ENCODE measurements around the gene COG7.
"Not testable (repeated sequence)": the region's sequence is repeated elsewhere in the genome, so short reads cannot be mapped to it uniquely, and the experiment has no call there.

COG7 gene

GRCh38 chr16:23382279-23382678, 70.7 kb downstream of the COG7 start:
- Histone ChIP-seq H3K36me3 (ENCODE audit: control insufficient read depth, insufficient read depth, low read length, severe bottlenecking) (no peaks in the 10 kb centered on the region), H3K27me3 (replicated peaks; ENCODE audit: control insufficient read depth, insufficient read depth, low read length) (peaks cover 20% of the 10 kb centered on the region), H3K9me3 (ENCODE audit: control insufficient read depth, low read length) (no peaks in the 10 kb centered on the region), H3K4me1 (ENCODE audit: control insufficient read depth, insufficient read depth, low read length) (no peaks in the 10 kb centered on the region), H3K9ac (ENCODE audit: low read length) (no peak overlapping the region), H3K4me3 (ENCODE audit: low read length) (no peak overlapping the region)
- no peak for DNase-seq (ENCODE audit: low read depth)

GRCh38 chr16:23381702-23382101, 71.3 kb downstream of the COG7 start:
- H3K27me3 ChIP-seq (replicated peaks; ENCODE audit: control insufficient read depth, insufficient read depth, low read length): peaks cover 23% of the 10 kb centered on the region
- not testable (repeated sequence) for H3K4me1 ChIP-seq (ENCODE audit: control insufficient read depth, insufficient read depth, low read length); H3K4me3 ChIP-seq (ENCODE audit: low read length); H3K36me3 ChIP-seq (ENCODE audit: control insufficient read depth, insufficient read depth, low read length, severe bottlenecking); DNase-seq (ENCODE audit: low read depth); H3K9me3 ChIP-seq (ENCODE audit: control insufficient read depth, low read length); H3K9ac ChIP-seq (ENCODE audit: low read length)

- Histone ChIP-seq H3K4me3 (ENCODE audit: low read length) (no peak overlapping the region), H3K36me3 (ENCODE audit: control insufficient read depth, insufficient read depth, low read length, severe bottlenecking) (no peaks in the 10 kb centered on the region), H3K27me3 (replicated peaks; ENCODE audit: control insufficient read depth, insufficient read depth, low read length) (peaks cover 32% of the 10 kb centered on the region), H3K4me1 (ENCODE audit: control insufficient read depth, insufficient read depth, low read length) (no peaks in the 10 kb centered on the region), H3K9me3 (ENCODE audit: control insufficient read depth, low read length) (no peaks in the 10 kb centered on the region), H3K9ac (ENCODE audit: low read length) (no peak overlapping the region)
- no peak for DNase-seq (ENCODE audit: low read depth)
Observed at GRCh38 chr16:23380501-23380951, 72.5 kb downstream of the COG7 start.

GRCh38 chr16:23379707-23380106, 73.3 kb downstream of the COG7 start:
- no peaks in the 10 kb centered on the region for H3K36me3 ChIP-seq (ENCODE audit: control insufficient read depth, insufficient read depth, low read length, severe bottlenecking)
- H3K4me1 ChIP-seq (ENCODE audit: control insufficient read depth, insufficient read depth, low read length): no peaks in the 10 kb centered on the region
- no peaks in the 10 kb centered on the region for H3K9me3 ChIP-seq (ENCODE audit: control insufficient read depth, low read length)
- no peak for DNase-seq (ENCODE audit: low read depth)
- H3K4me3 ChIP-seq (ENCODE audit: low read length): no peak overlapping the region
- no peak overlapping the region for H3K9ac ChIP-seq (ENCODE audit: low read length)
- peaks cover 40% of the 10 kb centered on the region for H3K27me3 ChIP-seq (replicated peaks; ENCODE audit: control insufficient read depth, insufficient read depth, low read length)

GRCh38 chr16:23378921-23379320, 74.1 kb downstream of the COG7 start:
- no peaks in the 10 kb centered on the region for H3K36me3 ChIP-seq (ENCODE audit: control insufficient read depth, insufficient read depth, low read length, severe bottlenecking)
- no peak for DNase-seq (ENCODE audit: low read depth)
- no peak overlapping the region for H3K4me3 ChIP-seq (ENCODE audit: low read length)
- no peak overlapping the region for H3K9ac ChIP-seq (ENCODE audit: low read length)
- no peaks in the 10 kb centered on the region for H3K9me3 ChIP-seq (ENCODE audit: control insufficient read depth, low read length)
- peaks cover 43% of the 10 kb centered on the region for H3K27me3 ChIP-seq (replicated peaks; ENCODE audit: control insufficient read depth, insufficient read depth, low read length)
- no peaks in the 10 kb centered on the region for H3K4me1 ChIP-seq (ENCODE audit: control insufficient read depth, insufficient read depth, low read length)

- Histone ChIP-seq H3K9me3 (ENCODE audit: control insufficient read depth, low read length) (no peaks in the 10 kb centered on the region), H3K36me3 (ENCODE audit: control insufficient read depth, insufficient read depth, low read length, severe bottlenecking) (no peaks in the 10 kb centered on the region), H3K4me3 (ENCODE audit: low read length) (no peak overlapping the region), H3K9ac (ENCODE audit: low read length) (no peak overlapping the region), H3K27me3 (replicated peaks; ENCODE audit: control insufficient read depth, insufficient read depth, low read length) (peaks cover 43% of the 10 kb centered on the region), H3K4me1 (ENCODE audit: control insufficient read depth, insufficient read depth, low read length) (no peaks in the 10 kb centered on the region)
- DNase-seq (ENCODE audit: low read depth): no peak
Observed at GRCh38 chr16:23378256-23378655, 74.7 kb downstream of the COG7 start.

- no peak for DNase-seq (ENCODE audit: low read depth)
- Histone ChIP-seq H3K9me3 (ENCODE audit: control insufficient read depth, low read length) (no peaks in the 10 kb centered on the region), H3K4me1 (ENCODE audit: control insufficient read depth, insufficient read depth, low read length) (no peaks in the 10 kb centered on the region), H3K27me3 (replicated peaks; ENCODE audit: control insufficient read depth, insufficient read depth, low read length) (peaks cover 43% of the 10 kb centered on the region), H3K4me3 (ENCODE audit: low read length) (no peak overlapping the region), H3K36me3 (ENCODE audit: control insufficient read depth, insufficient read depth, low read length, severe bottlenecking) (no peaks in the 10 kb centered on the region), H3K9ac (ENCODE audit: low read length) (no peak overlapping the region)
Observed at GRCh38 chr16:23377071-23377931, 75.7 kb downstream of the COG7 start.

GRCh38 chr16:23375643-23376042, 77.3 kb downstream of the COG7 start:
- Histone ChIP-seq H3K9me3 (ENCODE audit: control insufficient read depth, low read length) (no peaks in the 10 kb centered on the region), H3K36me3 (ENCODE audit: control insufficient read depth, insufficient read depth, low read length, severe bottlenecking) (no peaks in the 10 kb centered on the region)
- no peak for DNase-seq (ENCODE audit: low read depth)

GRCh38 chr16:23374721-23375510, 78.1 kb downstream of the COG7 start:
- Histone ChIP-seq H3K27me3 (replicated peaks; ENCODE audit: control insufficient read depth, insufficient read depth, low read length) (peaks cover 49% of the 10 kb centered on the region), H3K9ac (ENCODE audit: low read length) (no peak overlapping the region), H3K9me3 (ENCODE audit: control insufficient read depth, low read length) (no peaks in the 10 kb centered on the region), H3K36me3 (ENCODE audit: control insufficient read depth, insufficient read depth, low read length, severe bottlenecking) (no peaks in the 10 kb centered on the region), H3K4me3 (ENCODE audit: low read length) (no peak overlapping the region), H3K4me1 (ENCODE audit: control insufficient read depth, insufficient read depth, low read length) (no peaks in the 10 kb centered on the region)
- DNase-seq (ENCODE audit: low read depth): no peak

More at GRCh38 chr16:23375643-23376042, 77.3 kb downstream of the COG7 start:
- peaks cover 45% of the 10 kb centered on the region for H3K27me3 ChIP-seq (replicated peaks; ENCODE audit: control insufficient read depth, insufficient read depth, low read length)
- no peaks in the 10 kb centered on the region for H3K4me1 ChIP-seq (ENCODE audit: control insufficient read depth, insufficient read depth, low read length)
- H3K4me3 ChIP-seq (ENCODE audit: low read length): no peak overlapping the region
- no peak overlapping the region for H3K9ac ChIP-seq (ENCODE audit: low read length)

- no peaks in the 10 kb centered on the region for H3K4me1 ChIP-seq (ENCODE audit: control insufficient read depth, insufficient read depth, low read length)
- H3K36me3 ChIP-seq (ENCODE audit: control insufficient read depth, insufficient read depth, low read length, severe bottlenecking): no peaks in the 10 kb centered on the region
- no peak for DNase-seq (ENCODE audit: low read depth)
- H3K4me3 ChIP-seq (ENCODE audit: low read length): no peak overlapping the region
- peaks cover 49% of the 10 kb centered on the region for H3K27me3 ChIP-seq (replicated peaks; ENCODE audit: control insufficient read depth, insufficient read depth, low read length)
- no peak overlapping the region for H3K9ac ChIP-seq (ENCODE audit: low read length)
- no peaks in the 10 kb centered on the region for H3K9me3 ChIP-seq (ENCODE audit: control insufficient read depth, low read length)
Observed at GRCh38 chr16:23373436-23374219, 79.4 kb downstream of the COG7 start.

GRCh38 chr16:23371368-23371767, 81.6 kb downstream of the COG7 start:
- no peak overlapping the region for H3K9ac ChIP-seq (ENCODE audit: low read length)
- H3K4me1 ChIP-seq (ENCODE audit: control insufficient read depth, insufficient read depth, low read length): no peaks in the 10 kb centered on the region
- no peaks in the 10 kb centered on the region for H3K36me3 ChIP-seq (ENCODE audit: control insufficient read depth, insufficient read depth, low read length, severe bottlenecking)
- H3K27me3 ChIP-seq (replicated peaks; ENCODE audit: control insufficient read depth, insufficient read depth, low read length): peaks cover 49% of the 10 kb centered on the region
- H3K4me3 ChIP-seq (ENCODE audit: low read length): no peak overlapping the region
- no peak for DNase-seq (ENCODE audit: low read depth)
- H3K9me3 ChIP-seq (ENCODE audit: control insufficient read depth, low read length): no peaks in the 10 kb centered on the region
